ENCODE measurements around the gene RABGGTA. TPM values are rescaled to one million over a fixed set of nuclear protein-coding genes. Genes with fewer than 3 reads are reported as not detected.

The RABGGTA gene
- total RNA-seq, 2 donors from 2014 or later, result 28.2 to 44.7 TPM

- H3K4me1 ChIP-seq (ENCODE audit: control insufficient read depth in 1 of 2, low read depth in 2 of 2), result peaks cover 19 to 39% of the 10 kb centered on the region in 2 donors
Measured at GRCh38 chr14:24241829-24242443, 29.5 kb downstream of the RABGGTA start.

GRCh38 chr14:24240110-24240918, 31.1 kb downstream of the RABGGTA start:
- Histone ChIP-seq H3K27me3 (replicated peaks; ENCODE audit: insufficient read depth) (no peaks in the 10 kb centered on the region), H3K9me3 (no peaks in the 10 kb centered on the region), H3K4me1 (ENCODE audit: control insufficient read depth in 1 of 2, low read depth in 2 of 2) (peaks cover 19 to 39% of the 10 kb centered on the region in 2 donors), H3K4me3 (no peak overlapping the region), H3K27ac (peak overlapping the region; percentile 92 to 98), H3K36me3 (peaks cover 46% of the 10 kb centered on the region)
- no peak for DNase-seq (ENCODE audit: low spot score)
- no peak for TF ChIP-seq CTCF (IDR thresholded peaks at IDR 0.05)
- no peak for ATAC-seq (ENCODE audit: insufficient number of reproducible peaks, low FRiP score, low read depth)

More at GRCh38 chr14:24241829-24242443, 29.5 kb downstream of the RABGGTA start:
- peak; percentile 82 for ATAC-seq (ENCODE audit: insufficient number of reproducible peaks, low FRiP score, low read depth)
- Histone ChIP-seq H3K27ac (peak overlapping the region; percentile 92 to 98), H3K9me3 (no peaks in the 10 kb centered on the region), H3K27me3 (replicated peaks; ENCODE audit: insufficient read depth) (no peaks in the 10 kb centered on the region), H3K36me3 (peaks cover 32% of the 10 kb centered on the region), H3K4me3 (peak overlapping the region; percentile 76)
- peak; percentile 72 for DNase-seq (ENCODE audit: low spot score)
- TF ChIP-seq CTCF (IDR thresholded peaks at IDR 0.05), result peak; percentile 62

- DNase-seq (ENCODE audit: low spot score) (no peak), ATAC-seq (ENCODE audit: insufficient number of reproducible peaks, low FRiP score, low read depth) (no peak)
- no peak overlapping the region for H3K4me3 ChIP-seq
- H3K27ac ChIP-seq, result no peak overlapping the region
- H3K27me3 ChIP-seq (replicated peaks; ENCODE audit: insufficient read depth), result no peaks in the 10 kb centered on the region
- TF ChIP-seq CTCF (IDR thresholded peaks at IDR 0.05), result no peak
- H3K9me3 ChIP-seq, result no peaks in the 10 kb centered on the region
- H3K36me3 ChIP-seq, result peaks cover 46% of the 10 kb centered on the region
- H3K4me1 ChIP-seq (ENCODE audit: control insufficient read depth in 1 of 2, low read depth in 2 of 2), result peaks cover 25 to 51% of the 10 kb centered on the region in 2 donors
Measured at GRCh38 chr14:24238527-24239037, 32.8 kb downstream of the RABGGTA start.

GRCh38 chr14:24238123-24238522, 33.3 kb downstream of the RABGGTA start:
- no peak for TF ChIP-seq CTCF (IDR thresholded peaks at IDR 0.05)
- Histone ChIP-seq H3K27ac (no peak overlapping the region), H3K27me3 (replicated peaks; ENCODE audit: insufficient read depth) (no peaks in the 10 kb centered on the region), H3K4me1 (ENCODE audit: control insufficient read depth in 1 of 2, low read depth in 2 of 2) (peaks cover 27 to 51% of the 10 kb centered on the region in 2 donors), H3K9me3 (no peaks in the 10 kb centered on the region), H3K36me3 (peaks cover 46% of the 10 kb centered on the region), H3K4me3 (no peak overlapping the region)
- DNase-seq (ENCODE audit: low spot score) (no peak), ATAC-seq (ENCODE audit: insufficient number of reproducible peaks, low FRiP score, low read depth) (no peak)

GRCh38 chr14:24237463-24237955, 33.9 kb downstream of the RABGGTA start:
- Histone ChIP-seq H3K9me3 (no peaks in the 10 kb centered on the region), H3K27ac (no peak overlapping the region), H3K4me3 (no peak overlapping the region), H3K27me3 (replicated peaks; ENCODE audit: insufficient read depth) (no peaks in the 10 kb centered on the region), H3K4me1 (ENCODE audit: control insufficient read depth in 1 of 2, low read depth in 2 of 2) (peaks cover 27 to 54% of the 10 kb centered on the region in 2 donors), H3K36me3 (peaks cover 46% of the 10 kb centered on the region)
- no peak for DNase-seq (ENCODE audit: low spot score)
- no peak for ATAC-seq (ENCODE audit: insufficient number of reproducible peaks, low FRiP score, low read depth)
- no peak for TF ChIP-seq CTCF (IDR thresholded peaks at IDR 0.05)

Measured in thoracic aorta (tissue), 2 donors.